Left lung (tissue), 10 donors: ENCODE measurements around the gene COL3A1. TPM values are rescaled to one million over a fixed set of nuclear protein-coding genes. Genes with fewer than 3 reads are reported as not detected.

Source experiments
- ATAC-seq: fragments of 200-7000 bp; cut with Tn5 transposase; one replicate; pipeline ENCODE4 v1.9.1; 2020; ENCODE audit warnings: moderate library complexity
- DNase-seq, 4 donors: peaks; one replicate each; pipeline ENCODE4 v3.0.0-alpha.2; 2013 to 2020
- H3K27ac ChIP-seq, 2 donors: fragments of 200-600 bp; sonication (generic) in 1 of 2; one replicate each; pipeline versions ENCODE4 v1.5.0 to v1.8.0; 2020 to 2021
- H3K27me3 ChIP-seq, 2 donors: fragments of 200-600 bp; sonication (generic) in 1 of 2; one replicate each; pipeline versions ENCODE4 v1.5.0 to v1.8.0; 2020 to 2021
- H3K36me3 ChIP-seq, 2 donors: fragments of 200-600 bp; sonication (generic) in 1 of 2; one replicate each; pipeline versions ENCODE4 v1.5.0 to v1.8.0; 2020 to 2021
- H3K4me1 ChIP-seq, 2 donors: fragments of 200-600 bp; one replicate each; pipeline ENCODE4 v1.8.0; 2021
- H3K4me3 ChIP-seq, 2 donors: fragments of 200-600 bp; sonication (generic) in 1 of 2; one replicate each; pipeline versions ENCODE4 v1.5.0 to v1.8.0; 2020 to 2021; ENCODE audit warnings: mild to moderate bottlenecking in 1 of 2
- H3K9me3 ChIP-seq, 2 donors: fragments of 200-600 bp; sonication (generic) in 1 of 2; one replicate each; pipeline versions ENCODE4 v1.5.0 to v1.8.0; 2020 to 2021
- CTCF ChIP-seq, 2 donors: fragments of 200-600 bp; sonication (generic) in 1 of 2; IDR thresholded peaks; one replicate each; pipeline versions ENCODE4 v1.5.0 to v1.8.0; 2021; ENCODE audit warnings: antibody characterized with exemption in 2 of 2
- intact Hi-C, 2 donors: fragments of 100-400 bp; cut with DNase I; formaldehyde crosslinking; loops; one replicate each; pipeline versions ENCODE4 v1.11.2 to v1.14.2; 2022
- polyA plus RNA-seq, 6 donors: library from polyadenylated mRNA; unstranded; fragments of 120-200 nt; gene quantifications; one replicate each; pipeline ENCODE4 v1.2.1, GENCODE V29; 2013; ENCODE audit not compliant: insufficient read length in 6 of 6
- total RNA-seq, 2 donors: library from RNA; stranded (reverse); fragmentation: NEBNext Ultra II Directional; extraction: Animal tissue kit (Norgen Biotek cat#: 25700); gene quantifications; one replicate each; pipeline ENCODE4 v1.2.1, GENCODE V29; 2021
- donor health status: DM: no; HTN: yes; CAD: no.
- donor health status: DM: no; HTN: no; CAD: no.

The COL3A1 gene
- total and polyA plus RNA-seq, 8 donors, result 1,070 to 5,576 (median 1,351) TPM

- peak overlapping the region in 1 of 2 donors; percentile 11 for H3K27ac ChIP-seq
- peak; percentile 61 for ATAC-seq
- H3K27me3 ChIP-seq, result no peaks in the 10 kb centered on the region
- no peaks in the 10 kb centered on the region for H3K36me3 ChIP-seq
- H3K9me3 ChIP-seq, result peaks cover 0 to 11% of the 10 kb centered on the region in 2 donors
- no peak overlapping the region for H3K4me3 ChIP-seq
- intact Hi-C loops, result no loop called here
- no peaks in the 10 kb centered on the region for H3K4me1 ChIP-seq
- DNase-seq, result peak in 3 of 4 donors; percentile 40 to 88 (median 81)
- TF ChIP-seq CTCF (IDR thresholded peaks at IDR 0.05), result no peak
These were observed 34.0 kb upstream of the COL3A1 start for GRCh38 chr2:188940171-188940570.

GRCh38 chr2:188944442-188944841, 29.7 kb upstream of the COL3A1 start:
- TF ChIP-seq CTCF (IDR thresholded peaks at IDR 0.05), result no peak
- H3K4me3 ChIP-seq, result no peak overlapping the region
- H3K4me1 ChIP-seq, result no peaks in the 10 kb centered on the region
- DNase-seq, result peak in 1 of 4 donors; percentile 69
- peaks cover 0 to 11% of the 10 kb centered on the region in 2 donors for H3K9me3 ChIP-seq
- ATAC-seq, result no peak
- no peaks in the 10 kb centered on the region for H3K36me3 ChIP-seq
- no peaks in the 10 kb centered on the region for H3K27me3 ChIP-seq
- intact Hi-C loops, result no loop called here
- no peak overlapping the region for H3K27ac ChIP-seq

DNA sequence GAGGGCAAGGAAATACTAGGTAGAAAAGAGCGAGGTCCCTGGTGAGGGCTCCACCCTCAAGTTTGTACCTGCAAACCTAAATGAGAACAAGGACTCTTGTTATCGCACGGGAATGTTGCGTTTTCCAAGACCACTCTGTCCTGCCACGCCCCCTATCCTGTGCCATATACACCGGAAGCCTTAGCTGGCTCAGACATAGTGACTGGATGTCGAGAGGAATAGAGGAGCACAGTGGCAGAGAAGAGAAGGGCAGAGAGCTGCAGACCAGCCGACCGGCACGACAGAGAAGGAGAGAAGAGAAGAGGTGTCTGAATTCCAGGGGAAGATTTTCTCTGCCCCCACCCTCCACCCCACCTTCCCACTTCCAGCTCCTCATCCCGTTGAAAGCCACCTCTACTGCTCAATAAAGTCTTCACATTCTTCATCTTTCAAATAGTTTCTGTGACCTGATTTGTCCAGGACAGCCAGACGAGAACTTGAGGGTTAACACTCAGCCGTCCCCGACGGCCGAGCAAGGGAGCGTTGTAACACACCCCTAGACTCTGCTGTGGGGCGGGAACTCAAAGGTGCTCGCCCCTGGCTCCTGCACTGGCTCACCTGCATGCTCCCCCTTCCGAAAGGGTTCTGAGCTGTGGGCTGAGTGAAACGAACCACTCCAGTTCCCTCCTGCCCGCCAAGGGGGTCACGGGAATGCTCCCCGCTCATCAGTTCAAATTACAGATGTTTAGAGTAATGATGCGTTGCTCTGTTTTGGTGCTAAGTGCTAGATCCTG, 24.9 kb upstream of the COL3A1 start:
- peak in 1 of 4 donors; percentile 68 for DNase-seq
- no peaks in the 10 kb centered on the region for H3K27me3 ChIP-seq
- intact Hi-C loops, result no loop called here
- H3K9me3 ChIP-seq, result peaks cover 0 to 6% of the 10 kb centered on the region in 2 donors
- no peak overlapping the region for H3K4me3 ChIP-seq
- H3K4me1 ChIP-seq, result no peaks in the 10 kb centered on the region
- no peak for TF ChIP-seq CTCF (IDR thresholded peaks at IDR 0.05)
- no peak overlapping the region for H3K27ac ChIP-seq
- ATAC-seq, result no peak
- no peaks in the 10 kb centered on the region for H3K36me3 ChIP-seq

GRCh38 chr2:188952901-188953300, 21.3 kb upstream of the COL3A1 start:
- Histone ChIP-seq H3K27me3 (no peaks in the 10 kb centered on the region), H3K27ac (no peak overlapping the region), H3K4me3 (no peak overlapping the region), H3K36me3 (no peaks in the 10 kb centered on the region), H3K9me3 (no peaks in the 10 kb centered on the region), H3K4me1 (no peaks in the 10 kb centered on the region)
- no peak for TF ChIP-seq CTCF (IDR thresholded peaks at IDR 0.05)
- intact Hi-C loops, result no loop called here
- ATAC-seq (no peak), DNase-seq (no peak)

DNA sequence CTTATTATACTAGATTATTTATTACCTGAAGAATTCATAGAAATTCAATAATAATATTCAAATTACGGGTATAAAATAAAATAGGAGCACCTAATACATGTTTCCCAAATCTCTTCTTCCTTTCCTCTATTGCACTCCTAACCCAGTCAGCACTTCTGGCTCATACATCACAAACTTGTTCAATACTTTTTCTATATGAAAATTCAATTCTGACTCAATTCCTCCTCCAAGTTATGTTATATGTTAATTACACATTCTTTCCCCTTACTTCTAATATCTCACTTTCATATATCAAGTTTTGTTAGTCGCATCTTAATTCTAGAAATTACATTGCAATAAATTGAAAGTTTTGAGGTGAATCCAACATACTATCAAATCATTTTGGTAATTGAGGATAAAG, 17.9 kb upstream of the COL3A1 start:
- no peak overlapping the region for H3K4me3 ChIP-seq
- DNase-seq (no peak), ATAC-seq (no peak)
- no peak overlapping the region for H3K27ac ChIP-seq
- no peaks in the 10 kb centered on the region for H3K9me3 ChIP-seq
- H3K27me3 ChIP-seq, result no peaks in the 10 kb centered on the region
- H3K36me3 ChIP-seq, result no peaks in the 10 kb centered on the region
- intact Hi-C loops, result no loop called here
- H3K4me1 ChIP-seq, result no peaks in the 10 kb centered on the region
- no peak for TF ChIP-seq CTCF (IDR thresholded peaks at IDR 0.05)
